ENCODE measurements around the gene CALN1. TPM values are rescaled to one million over a fixed set of nuclear protein-coding genes. Genes with fewer than 3 reads are reported as not detected.

The CALN1 gene
- total and polyA plus RNA-seq, 2 experiments from 2014 or later, result 0.23 to 0.28 TPM

GRCh38 chr7:71974611-71975010, 437.5 kb downstream of the CALN1 start:
- Histone ChIP-seq H3K27me3 (no peaks in the 10 kb centered on the region), H4K20me1 (ENCODE audit: insufficient read depth, poor library complexity, severe bottlenecking) (no peaks in the 10 kb centered on the region), H3K9me2 (replicated peaks; ENCODE audit: insufficient read depth) (no peaks in the 10 kb centered on the region), H3K4me2 (no peak overlapping the region), H3K36me3 (replicated peaks; ENCODE audit: insufficient read depth, low read depth) (no peaks in the 10 kb centered on the region), H3K27ac (no peak overlapping the region), H3K9me3 (ENCODE audit: low read depth) (no peaks in the 10 kb centered on the region), H3K79me2 (no peaks in the 10 kb centered on the region), H3K4me1 (ENCODE audit: insufficient read depth) (no peaks in the 10 kb centered on the region), H2AFZ (no peak overlapping the region), H3K4me3 (no peak overlapping the region)
- WGBS (ENCODE audit: low lambda C conversion rate, missing lambda C conversion rate), result 89% methylated on average over 7 of the region's 7 CpGs
- TF ChIP-seq EZH2 (IDR thresholded peaks at IDR 0.05; ENCODE audit: borderline replicate concordance) (no peak), EZH2phosphoT487 (IDR thresholded peaks at IDR 0.05; ENCODE audit: low read depth, severe bottlenecking, unreplicated experiment) (no peak)
- TF ChIP-seq, protein P1, sequence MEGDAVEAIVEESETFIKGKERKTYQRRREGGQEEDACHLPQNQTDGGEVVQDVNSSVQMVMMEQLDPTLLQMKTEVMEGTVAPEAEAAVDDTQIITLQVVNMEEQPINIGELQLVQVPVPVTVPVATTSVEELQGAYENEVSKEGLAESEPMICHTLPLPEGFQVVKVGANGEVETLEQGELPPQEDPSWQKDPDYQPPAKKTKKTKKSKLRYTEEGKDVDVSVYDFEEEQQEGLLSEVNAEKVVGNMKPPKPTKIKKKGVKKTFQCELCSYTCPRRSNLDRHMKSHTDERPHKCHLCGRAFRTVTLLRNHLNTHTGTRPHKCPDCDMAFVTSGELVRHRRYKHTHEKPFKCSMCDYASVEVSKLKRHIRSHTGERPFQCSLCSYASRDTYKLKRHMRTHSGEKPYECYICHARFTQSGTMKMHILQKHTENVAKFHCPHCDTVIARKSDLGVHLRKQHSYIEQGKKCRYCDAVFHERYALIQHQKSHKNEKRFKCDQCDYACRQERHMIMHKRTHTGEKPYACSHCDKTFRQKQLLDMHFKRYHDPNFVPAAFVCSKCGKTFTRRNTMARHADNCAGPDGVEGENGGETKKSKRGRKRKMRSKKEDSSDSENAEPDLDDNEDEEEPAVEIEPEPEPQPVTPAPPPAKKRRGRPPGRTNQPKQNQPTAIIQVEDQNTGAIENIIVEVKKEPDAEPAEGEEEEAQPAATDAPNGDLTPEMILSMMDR (IDR thresholded peaks at IDR 0.05; ENCODE audit: poor library complexity), result no peak
- DNase-seq (ENCODE audit: low spot score), result no peak

GRCh38 chr7:71972534-71972933, 439.6 kb downstream of the CALN1 start:
- Histone ChIP-seq H3K4me3 (no peak overlapping the region), H3K36me3 (replicated peaks; ENCODE audit: insufficient read depth, low read depth) (no peaks in the 10 kb centered on the region), H3K79me2 (no peaks in the 10 kb centered on the region), H3K27me3 (no peaks in the 10 kb centered on the region), H2AFZ (no peak overlapping the region), H3K27ac (no peak overlapping the region), H4K20me1 (ENCODE audit: insufficient read depth, poor library complexity, severe bottlenecking) (no peaks in the 10 kb centered on the region), H3K9me3 (ENCODE audit: low read depth) (no peaks in the 10 kb centered on the region), H3K9me2 (replicated peaks; ENCODE audit: insufficient read depth) (no peaks in the 10 kb centered on the region), H3K4me1 (ENCODE audit: insufficient read depth) (no peaks in the 10 kb centered on the region), H3K4me2 (no peak overlapping the region)
- TF ChIP-seq EZH2 (IDR thresholded peaks at IDR 0.05; ENCODE audit: borderline replicate concordance), result no peak
- TF ChIP-seq, protein P1 (IDR thresholded peaks at IDR 0.05; ENCODE audit: poor library complexity), result no peak
- no peak for TF ChIP-seq EZH2phosphoT487 (IDR thresholded peaks at IDR 0.05; ENCODE audit: low read depth, severe bottlenecking, unreplicated experiment)
- WGBS (ENCODE audit: low lambda C conversion rate, missing lambda C conversion rate), result 79% methylated on average over 7 of the region's 7 CpGs
- DNase-seq (ENCODE audit: low spot score), result no peak

- H3K4me1 ChIP-seq (ENCODE audit: insufficient read depth), result no peaks in the 10 kb centered on the region
- no peak overlapping the region for H3K4me3 ChIP-seq
- H2AFZ ChIP-seq, result no peak overlapping the region
- H4K20me1 ChIP-seq (ENCODE audit: insufficient read depth, poor library complexity, severe bottlenecking), result no peaks in the 10 kb centered on the region
- 71% methylated on average over 3 of the region's 3 CpGs for WGBS (ENCODE audit: low lambda C conversion rate, missing lambda C conversion rate)
- H3K27ac ChIP-seq, result no peak overlapping the region
- H3K36me3 ChIP-seq (replicated peaks; ENCODE audit: insufficient read depth, low read depth), result no peaks in the 10 kb centered on the region
- H3K9me2 ChIP-seq (replicated peaks; ENCODE audit: insufficient read depth), result no peaks in the 10 kb centered on the region
- no peaks in the 10 kb centered on the region for H3K79me2 ChIP-seq
- H3K27me3 ChIP-seq, result no peaks in the 10 kb centered on the region
- H3K4me2 ChIP-seq, result no peak overlapping the region
- no peak for DNase-seq (ENCODE audit: low spot score)
- no peak for TF ChIP-seq EZH2 (IDR thresholded peaks at IDR 0.05; ENCODE audit: borderline replicate concordance)
- no peak for TF ChIP-seq EZH2phosphoT487 (IDR thresholded peaks at IDR 0.05; ENCODE audit: low read depth, severe bottlenecking, unreplicated experiment)
- TF ChIP-seq, protein P1 (IDR thresholded peaks at IDR 0.05; ENCODE audit: poor library complexity), result no peak
- no peaks in the 10 kb centered on the region for H3K9me3 ChIP-seq (ENCODE audit: low read depth)
These were observed 441.4 kb downstream of the CALN1 start for GRCh38 chr7:71970725-71971124.

DNA sequence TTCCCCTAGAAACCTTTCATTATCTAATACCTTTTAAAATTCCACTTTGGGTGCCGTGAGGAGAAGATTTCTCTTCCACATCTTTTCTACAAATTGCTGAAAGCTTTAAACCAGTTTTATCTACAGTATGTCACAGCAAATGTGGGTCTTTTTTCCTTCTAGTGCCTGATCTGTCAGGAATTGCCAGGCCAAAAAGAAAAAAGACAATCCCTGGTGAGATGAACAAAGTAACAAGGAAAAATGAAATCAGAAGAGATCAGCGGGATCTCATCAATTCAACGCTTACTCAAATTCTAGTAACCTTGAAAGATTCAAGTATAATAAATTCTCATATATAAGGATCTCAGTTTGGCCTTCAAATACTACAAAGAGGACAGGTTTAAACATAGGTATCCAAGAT, 449.5 kb downstream of the CALN1 start:
- H3K4me1 ChIP-seq (ENCODE audit: insufficient read depth), result no peaks in the 10 kb centered on the region
- H2AFZ ChIP-seq, result no peak overlapping the region
- no peak for DNase-seq (ENCODE audit: low spot score)
- no peak overlapping the region for H3K27ac ChIP-seq
- no peak overlapping the region for H3K4me3 ChIP-seq
- H3K9me3 ChIP-seq (ENCODE audit: low read depth), result no peaks in the 10 kb centered on the region
- H3K9me2 ChIP-seq (replicated peaks; ENCODE audit: insufficient read depth), result no peaks in the 10 kb centered on the region
- H3K79me2 ChIP-seq, result no peaks in the 10 kb centered on the region
- no peaks in the 10 kb centered on the region for H3K36me3 ChIP-seq (replicated peaks; ENCODE audit: insufficient read depth, low read depth)
- peaks cover 2% of the 10 kb centered on the region for H3K27me3 ChIP-seq
- H4K20me1 ChIP-seq (ENCODE audit: insufficient read depth, poor library complexity, severe bottlenecking), result no peaks in the 10 kb centered on the region
- 99% methylated on average over 3 of the region's 3 CpGs for WGBS (ENCODE audit: low lambda C conversion rate, missing lambda C conversion rate)
- no peak overlapping the region for H3K4me2 ChIP-seq
- TF ChIP-seq EZH2 (IDR thresholded peaks at IDR 0.05; ENCODE audit: borderline replicate concordance) (no peak), EZH2phosphoT487 (IDR thresholded peaks at IDR 0.05; ENCODE audit: low read depth, severe bottlenecking, unreplicated experiment) (no peak)
- TF ChIP-seq, protein P1 (IDR thresholded peaks at IDR 0.05; ENCODE audit: poor library complexity), result no peak
